ENCODE measurements around the gene CRYGN. TPM values are rescaled to one million over a fixed set of nuclear protein-coding genes. Genes with fewer than 3 reads are reported as not detected.

The CRYGN gene
- total RNA-seq, 4 donors from 2014 or later = not detected

GRCh38 chr7:151412318-151412717 is 27.6 kb downstream of the CRYGN start:
- Histone ChIP-seq H3K4me1 (peaks cover 0 to 19% (median 18%) of the 10 kb centered on the region in 4 donors), H3K27ac (no peak overlapping the region), H3K9me3 (no peaks in the 10 kb centered on the region), H3K4me3 (no peak overlapping the region), H3K36me3 (no peaks in the 10 kb centered on the region), H3K27me3 (peaks cover 0 to 25% of the 10 kb centered on the region in 2 donors)
- DNase-seq = no peak
- no peak for TF ChIP-seq POLR2A (IDR thresholded peaks at IDR 0.05)
- TF ChIP-seq, protein P1, sequence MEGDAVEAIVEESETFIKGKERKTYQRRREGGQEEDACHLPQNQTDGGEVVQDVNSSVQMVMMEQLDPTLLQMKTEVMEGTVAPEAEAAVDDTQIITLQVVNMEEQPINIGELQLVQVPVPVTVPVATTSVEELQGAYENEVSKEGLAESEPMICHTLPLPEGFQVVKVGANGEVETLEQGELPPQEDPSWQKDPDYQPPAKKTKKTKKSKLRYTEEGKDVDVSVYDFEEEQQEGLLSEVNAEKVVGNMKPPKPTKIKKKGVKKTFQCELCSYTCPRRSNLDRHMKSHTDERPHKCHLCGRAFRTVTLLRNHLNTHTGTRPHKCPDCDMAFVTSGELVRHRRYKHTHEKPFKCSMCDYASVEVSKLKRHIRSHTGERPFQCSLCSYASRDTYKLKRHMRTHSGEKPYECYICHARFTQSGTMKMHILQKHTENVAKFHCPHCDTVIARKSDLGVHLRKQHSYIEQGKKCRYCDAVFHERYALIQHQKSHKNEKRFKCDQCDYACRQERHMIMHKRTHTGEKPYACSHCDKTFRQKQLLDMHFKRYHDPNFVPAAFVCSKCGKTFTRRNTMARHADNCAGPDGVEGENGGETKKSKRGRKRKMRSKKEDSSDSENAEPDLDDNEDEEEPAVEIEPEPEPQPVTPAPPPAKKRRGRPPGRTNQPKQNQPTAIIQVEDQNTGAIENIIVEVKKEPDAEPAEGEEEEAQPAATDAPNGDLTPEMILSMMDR (IDR thresholded peaks at IDR 0.05) = no peak

GRCh38 chr7:151411551-151411950 is 28.4 kb downstream of the CRYGN start:
- Histone ChIP-seq H3K27me3 (peaks cover 0 to 25% of the 10 kb centered on the region in 2 donors), H3K9me3 (no peaks in the 10 kb centered on the region), H3K4me3 (no peak overlapping the region), H3K4me1 (peaks cover 0 to 19% (median 18%) of the 10 kb centered on the region in 4 donors), H3K36me3 (no peaks in the 10 kb centered on the region), H3K27ac (no peak overlapping the region)
- TF ChIP-seq, protein P1 (IDR thresholded peaks at IDR 0.05) = no peak
- TF ChIP-seq POLR2A (IDR thresholded peaks at IDR 0.05) = no peak
- peak in 1 of 3 donors; percentile 24 for DNase-seq

DNA sequence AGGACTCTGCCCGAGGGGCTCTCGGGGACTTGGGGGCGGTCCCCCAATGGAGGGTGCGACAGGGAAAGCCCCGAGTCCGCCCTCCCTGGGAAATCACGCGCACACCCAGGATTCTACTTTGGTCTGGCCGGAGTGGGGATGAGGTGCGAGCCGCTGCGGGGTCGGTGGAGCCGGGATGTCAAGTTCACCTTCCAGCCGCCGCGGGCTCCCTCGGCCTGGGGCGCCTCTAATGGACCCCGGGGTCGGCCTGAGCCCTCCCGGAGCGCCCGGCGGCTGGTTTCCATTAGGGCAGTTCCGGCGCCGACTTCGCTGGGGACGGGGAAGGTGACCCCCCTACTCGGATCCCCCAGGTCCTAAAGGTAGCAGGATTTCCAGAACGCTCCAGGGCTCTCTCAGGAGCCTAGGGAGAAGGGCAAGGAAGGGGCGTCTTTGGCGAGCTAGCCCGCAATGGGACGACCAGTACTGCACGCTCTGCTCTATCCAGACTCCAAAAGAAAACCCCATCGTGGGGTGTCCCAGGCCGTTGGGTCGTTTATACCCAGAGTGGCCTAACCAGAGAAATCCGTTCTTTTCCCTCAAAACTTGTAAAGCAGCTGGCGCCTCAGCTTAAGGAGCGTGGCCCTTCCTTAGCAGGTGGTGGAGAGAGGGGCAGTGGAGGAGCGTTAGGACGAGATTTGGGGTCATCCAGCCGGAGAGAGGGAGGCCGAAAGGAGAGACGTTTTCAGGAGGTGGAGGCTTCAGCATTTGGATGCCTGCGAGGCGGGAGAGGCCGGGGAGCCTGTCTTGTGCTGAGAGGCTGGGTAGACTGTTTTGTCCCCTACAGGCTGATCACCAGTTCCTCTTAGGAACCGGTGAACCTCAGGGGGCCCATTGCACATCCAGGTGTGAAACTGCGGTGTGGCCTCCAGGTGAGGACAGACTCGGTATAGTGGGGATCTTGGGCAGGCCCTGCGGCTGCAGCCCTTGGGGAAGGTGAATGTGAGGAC is 29.2 kb downstream of the CRYGN start:
- H3K27ac ChIP-seq = peak overlapping the region; percentile 55 to 78 (median 67)
- no peak for TF ChIP-seq POLR2A (IDR thresholded peaks at IDR 0.05)
- TF ChIP-seq, protein P1 (IDR thresholded peaks at IDR 0.05) = no peak
- peaks cover 0 to 25% of the 10 kb centered on the region in 2 donors for H3K27me3 ChIP-seq
- peak in 1 of 3 donors; percentile 48 for DNase-seq
- H3K4me3 ChIP-seq = peak overlapping the region; percentile 40 to 56 (median 46)
- no peaks in the 10 kb centered on the region for H3K9me3 ChIP-seq
- peaks cover 0 to 19% (median 18%) of the 10 kb centered on the region in 4 donors for H3K4me1 ChIP-seq
- H3K36me3 ChIP-seq = no peaks in the 10 kb centered on the region

DNA sequence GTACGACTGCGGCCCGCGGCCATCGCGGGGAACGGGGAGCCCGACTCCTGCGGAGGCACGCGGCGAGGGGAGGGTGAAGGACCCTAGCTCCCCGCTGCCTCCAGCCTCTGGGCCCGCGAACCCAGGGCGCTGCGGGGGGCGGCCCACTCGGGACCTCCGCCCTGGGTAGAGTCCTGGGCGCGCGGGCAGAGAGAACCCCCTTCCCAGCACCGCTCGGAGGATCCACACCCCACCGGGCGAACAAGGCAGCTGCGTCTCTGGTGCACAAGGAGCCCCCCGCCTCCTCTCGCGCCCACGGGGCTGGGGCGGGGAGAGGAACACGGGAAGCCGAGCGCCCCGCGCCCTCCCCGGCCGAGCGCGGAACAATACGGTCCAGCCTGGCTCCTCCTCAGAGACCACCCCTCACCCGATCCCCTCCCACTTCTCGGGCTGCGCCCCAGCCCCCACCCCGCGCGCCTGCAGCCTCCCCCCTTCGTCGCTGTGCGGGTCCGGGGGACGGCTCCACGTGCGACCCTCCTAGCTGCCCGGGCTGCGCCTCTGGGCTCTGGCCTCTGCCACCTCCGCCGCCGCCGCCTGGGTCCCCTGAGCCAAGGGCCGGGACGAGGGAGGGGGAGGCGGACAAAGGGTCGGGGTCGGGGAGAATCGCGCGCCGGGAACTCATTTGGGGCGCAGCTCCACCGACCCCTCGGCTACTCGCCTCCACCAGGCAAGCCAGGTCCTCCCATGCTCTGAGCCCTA is 30.1 kb downstream of the CRYGN start, which contains the start of gene WDR86:
Gene WDR86, minus strand, starts transcription at position 372 of the 738 bp plus-strand sequence. CDS start 449 bp downstream, outside the sequence.
- DNase-seq = peak in 1 of 3 donors; percentile 45
- Histone ChIP-seq H3K4me3 (peak within 1 kb of the TSS; percentile 40 to 56 (median 46)), H3K27me3 (peaks cover 0 to 25% of the 10 kb centered on the region in 2 donors), H3K4me1 (peaks cover 0 to 19% (median 18%) of the 10 kb centered on the region in 4 donors), H3K27ac (peak within 1 kb of the TSS; percentile 55 to 78 (median 67)), H3K9me3 (no peaks in the 10 kb centered on the region), H3K36me3 (no peaks in the 10 kb centered on the region)
- TF ChIP-seq POLR2A (IDR thresholded peaks at IDR 0.05) = no peak
- TF ChIP-seq, protein P1 (IDR thresholded peaks at IDR 0.05) = no peak
